ENCODE data around the gene PON2. TPM values are rescaled to one million over a fixed set of nuclear protein-coding genes. Genes with fewer than 3 reads are reported as not detected.

The PON2 gene
- total RNA-seq, 2 experiments from 2014 or later: 2.9 to 4.7 TPM

DNA sequence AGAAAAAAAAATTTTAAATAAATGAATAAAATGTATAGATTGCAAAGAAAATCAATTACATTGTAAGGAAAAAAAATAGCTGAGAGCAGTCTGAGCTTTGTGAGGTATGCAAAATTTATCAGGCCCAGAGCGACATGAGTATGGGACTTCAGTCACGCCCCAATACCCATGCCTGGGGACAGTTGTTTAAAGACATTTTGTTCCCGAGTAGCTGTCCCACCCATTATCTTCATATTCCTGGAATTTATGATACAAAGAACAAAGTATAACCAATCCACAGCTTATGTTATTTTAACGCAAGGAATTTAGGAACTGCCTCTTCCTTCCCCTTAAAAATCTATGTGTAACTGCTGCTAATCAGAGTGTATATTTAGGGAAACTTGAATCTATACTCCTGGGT is 1.6 kb upstream of the PON2 start:
- Mint-ChIP-seq H3K27ac (no peak overlapping the region), H3K27me3 (ENCODE audit: low read depth) (peaks cover 7% of the 10 kb centered on the region), H3K4me1 (ENCODE audit: low read depth) (peaks cover 12% of the 10 kb centered on the region), H3K4me3 (no peak overlapping the region), H3K36me3 (ENCODE audit: low read depth) (no peaks in the 10 kb centered on the region), H3K9me3 (ENCODE audit: insufficient read depth) (no peaks in the 10 kb centered on the region)
- ChIA-PET CTCF (no interaction called here), POLR2A (no interaction called here)
- ATAC-seq: no peak
- no peak for DNase-seq

DNA sequence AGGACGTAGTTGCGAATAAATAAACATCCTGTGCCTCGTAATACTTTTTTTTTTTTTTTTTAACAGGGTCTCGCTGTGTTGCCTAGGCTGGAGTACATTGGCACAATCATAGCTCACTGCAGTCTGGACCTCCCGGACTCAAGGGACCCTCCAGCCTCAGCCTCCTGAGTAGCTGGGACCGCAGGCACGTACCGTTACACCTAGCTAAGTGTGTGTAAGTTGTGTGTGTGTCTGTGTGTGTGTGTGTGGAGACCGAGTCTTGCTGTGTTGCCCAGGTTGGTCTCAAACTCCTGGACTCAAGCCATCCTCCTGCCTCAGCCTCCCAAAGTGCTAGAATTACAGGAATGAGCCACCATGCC is 573 bp upstream of the PON2 start:
- POLR2A ChIA-PET: no interaction called here
- no peaks in the 10 kb centered on the region for H3K36me3 Mint-ChIP-seq (ENCODE audit: low read depth)

DNA sequence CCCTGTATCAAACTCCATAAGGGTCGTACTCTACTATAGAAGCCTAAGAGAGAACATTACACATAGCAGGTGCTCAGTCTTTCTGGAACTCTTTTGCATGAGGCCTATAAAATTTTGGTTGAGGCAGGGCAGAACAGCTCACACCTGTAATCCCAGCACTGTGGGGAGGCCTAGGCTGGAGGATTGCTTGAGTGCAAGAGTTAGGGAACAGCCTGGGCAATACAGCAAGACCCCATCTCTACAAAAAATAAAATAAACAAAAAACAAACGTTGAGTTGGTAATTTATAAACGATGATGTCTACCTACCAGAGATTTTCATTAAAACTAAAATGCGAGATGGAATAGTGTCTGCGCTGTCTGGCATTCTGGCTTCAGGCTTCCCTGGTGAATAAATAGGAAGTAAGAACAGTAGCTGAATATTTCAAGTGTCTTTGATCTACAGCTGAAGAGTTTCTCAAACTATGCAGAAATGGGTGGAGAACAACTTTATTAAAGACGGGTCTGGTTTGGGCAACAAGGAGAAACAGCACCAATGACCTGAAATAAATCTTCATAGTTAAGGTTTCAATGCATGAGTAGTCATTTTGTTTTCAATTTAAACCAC is 774 bp downstream of the PON2 start:
- H3K36me3 Mint-ChIP-seq (ENCODE audit: low read depth): no peaks in the 10 kb centered on the region
- H3K27ac Mint-ChIP-seq: peak overlapping the region; percentile 66
- peak overlapping the region; percentile 39 for H3K4me3 Mint-ChIP-seq
- CTCF ChIA-PET: interaction anchor here (0.8 to 1.8 kb wide), 2 partner anchors 31 to 42 kb away, joined by 3 to 8 read pairs; no protein-coding TSS in a partner anchor
- no peak for DNase-seq
- POLR2A ChIA-PET: no interaction called here
- ATAC-seq: no peak
- peaks cover 12% of the 10 kb centered on the region for H3K4me1 Mint-ChIP-seq (ENCODE audit: low read depth)
- peaks cover 2% of the 10 kb centered on the region for H3K27me3 Mint-ChIP-seq (ENCODE audit: low read depth)
- no peaks in the 10 kb centered on the region for H3K9me3 Mint-ChIP-seq (ENCODE audit: insufficient read depth)

More for the DNA sequence above, 573 bp upstream of the PON2 start:
- CTCF ChIA-PET: interaction anchor here (0.7 to 1.8 kb wide), 3 partner anchors 9 to 41 kb away, joined by 3 to 8 read pairs (median 3); no protein-coding TSS in a partner anchor
- no peak for DNase-seq
- H3K27ac Mint-ChIP-seq: peak overlapping the region; percentile 71
- peak overlapping the region; percentile 70 for H3K4me3 Mint-ChIP-seq
- peaks cover 12% of the 10 kb centered on the region for H3K4me1 Mint-ChIP-seq (ENCODE audit: low read depth)
- peaks cover 2% of the 10 kb centered on the region for H3K27me3 Mint-ChIP-seq (ENCODE audit: low read depth)
- H3K9me3 Mint-ChIP-seq (ENCODE audit: insufficient read depth): no peaks in the 10 kb centered on the region
- ATAC-seq: no peak

DNA sequence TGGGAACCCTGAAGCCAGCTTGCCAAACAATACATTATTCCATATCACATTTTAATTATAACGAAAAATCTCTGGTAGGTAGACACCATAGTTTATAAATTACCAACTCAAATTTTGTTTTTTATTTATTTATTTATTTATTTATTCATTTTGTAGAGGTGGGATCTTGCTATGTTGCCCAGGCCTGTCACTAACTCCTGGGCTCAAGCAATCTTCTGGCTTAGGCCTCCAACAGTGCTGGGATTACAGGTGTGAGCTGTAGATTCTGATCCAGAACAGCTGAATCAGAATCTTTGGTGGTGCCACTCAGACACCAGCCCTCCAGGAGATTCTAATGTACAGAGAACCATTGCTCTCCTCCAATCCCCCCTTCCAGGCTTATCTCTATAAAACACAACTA is 1.7 kb downstream of the PON2 start:
- Mint-ChIP-seq H3K27ac (no peak overlapping the region), H3K9me3 (ENCODE audit: insufficient read depth) (no peaks in the 10 kb centered on the region), H3K4me1 (ENCODE audit: low read depth) (peaks cover 12% of the 10 kb centered on the region), H3K4me3 (no peak overlapping the region), H3K27me3 (ENCODE audit: low read depth) (peaks cover 2% of the 10 kb centered on the region), H3K36me3 (ENCODE audit: low read depth) (no peaks in the 10 kb centered on the region)
- DNase-seq (no peak), ATAC-seq (no peak)
- ChIA-PET CTCF (no interaction called here), POLR2A (no interaction called here)

DNA sequence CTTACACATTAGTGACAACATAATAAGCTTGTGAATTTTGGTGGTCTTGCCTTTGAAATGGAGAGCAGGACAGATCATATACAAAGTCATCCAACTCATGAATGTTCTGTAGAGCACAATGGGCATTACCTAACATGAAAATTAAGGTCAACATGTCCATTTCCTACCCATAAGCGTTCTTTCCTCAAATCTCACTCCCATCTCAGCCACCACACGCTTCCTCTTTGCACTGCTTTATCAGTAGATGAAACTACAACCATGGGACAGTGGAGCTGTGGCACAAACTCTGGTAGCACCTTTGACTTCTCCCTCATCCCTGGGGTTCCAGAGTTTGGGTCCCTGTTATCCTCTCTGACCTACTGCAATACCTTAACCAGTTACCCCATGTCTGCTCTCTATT is 2.2 kb downstream of the PON2 start:
- Mint-ChIP-seq H3K27ac (no peak overlapping the region), H3K27me3 (ENCODE audit: low read depth) (peaks cover 2% of the 10 kb centered on the region), H3K9me3 (ENCODE audit: insufficient read depth) (no peaks in the 10 kb centered on the region), H3K4me1 (ENCODE audit: low read depth) (peaks cover 12% of the 10 kb centered on the region), H3K36me3 (ENCODE audit: low read depth) (no peaks in the 10 kb centered on the region), H3K4me3 (no peak overlapping the region)
- no peak for ATAC-seq
- POLR2A ChIA-PET: no interaction called here
- CTCF ChIA-PET: interaction anchor here (0.7 kb wide), 1 partner anchor 79 kb away, joined by 3 read pairs; no protein-coding TSS in a partner anchor
- DNase-seq: no peak

DNA sequence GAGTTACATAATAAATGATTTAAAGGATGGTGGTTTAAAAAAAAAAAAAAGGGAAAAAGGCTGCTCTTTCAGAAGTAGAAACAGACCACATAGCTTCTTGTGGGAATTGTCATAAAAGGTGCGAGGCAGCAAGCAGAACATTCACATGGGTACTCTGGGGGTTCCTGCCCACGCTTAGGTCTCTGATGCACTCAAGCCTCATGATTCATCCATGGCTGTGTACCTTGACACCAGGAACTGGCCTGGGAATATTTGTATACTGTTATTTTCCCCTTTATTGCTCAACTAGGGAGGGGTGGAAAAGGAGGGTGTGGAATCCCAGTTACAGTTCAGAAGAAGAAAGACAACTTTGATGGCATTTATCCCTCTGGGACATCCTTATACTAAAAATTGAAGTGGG is 4.0 kb downstream of the PON2 start:
- H3K27me3 Mint-ChIP-seq (ENCODE audit: low read depth): no peaks in the 10 kb centered on the region
- CTCF ChIA-PET: no interaction called here
- no peaks in the 10 kb centered on the region for H3K9me3 Mint-ChIP-seq (ENCODE audit: insufficient read depth)
- H3K36me3 Mint-ChIP-seq (ENCODE audit: low read depth): no peaks in the 10 kb centered on the region
- POLR2A ChIA-PET: no interaction called here
- no peak overlapping the region for H3K27ac Mint-ChIP-seq
- no peak for ATAC-seq
- DNase-seq: no peak
- H3K4me1 Mint-ChIP-seq (ENCODE audit: low read depth): peaks cover 12% of the 10 kb centered on the region
- H3K4me3 Mint-ChIP-seq: no peak overlapping the region

DNA sequence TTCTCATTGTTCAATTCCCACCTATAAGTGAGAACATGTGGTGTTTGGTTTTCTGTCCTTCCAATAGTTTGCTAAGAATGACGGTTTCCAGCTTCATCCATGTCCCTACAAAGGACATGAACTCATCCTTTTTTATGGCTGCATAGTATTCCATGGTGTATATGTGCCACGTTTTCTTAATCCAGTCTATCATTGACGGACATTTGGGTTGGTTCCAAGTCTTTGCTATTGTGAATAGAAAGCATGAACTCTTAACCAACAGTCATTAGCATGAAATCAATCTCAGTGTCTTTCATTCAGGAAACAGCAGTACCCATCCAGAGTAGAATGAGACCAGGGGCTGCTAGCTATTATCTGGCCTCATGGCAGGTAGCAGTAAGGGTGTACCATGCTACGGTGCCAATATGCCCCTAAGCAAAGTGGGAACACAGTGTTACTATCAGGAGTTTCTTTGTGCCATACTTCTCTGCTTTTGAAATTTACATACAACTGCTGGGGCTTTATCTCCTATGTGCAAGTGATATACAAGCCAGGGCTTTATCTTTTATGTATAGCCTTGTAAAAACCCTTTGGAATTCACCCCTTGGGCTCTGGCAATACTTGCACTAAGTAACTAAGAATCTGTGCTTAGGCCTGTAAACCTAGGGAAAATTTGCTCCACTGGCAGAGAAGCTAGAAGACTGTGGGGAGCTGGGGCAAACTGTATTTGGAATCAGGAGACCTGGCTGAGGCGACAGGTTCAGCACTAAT is 5.4 kb downstream of the PON2 start:
- no peaks in the 10 kb centered on the region for H3K36me3 Mint-ChIP-seq (ENCODE audit: low read depth)
- no peak overlapping the region for H3K27ac Mint-ChIP-seq
- H3K4me3 Mint-ChIP-seq: no peak overlapping the region
- DNase-seq (no peak), ATAC-seq (no peak)
- H3K4me1 Mint-ChIP-seq (ENCODE audit: low read depth): peaks cover 5% of the 10 kb centered on the region
- CTCF ChIA-PET: no interaction called here
- no peaks in the 10 kb centered on the region for H3K27me3 Mint-ChIP-seq (ENCODE audit: low read depth)
- no peaks in the 10 kb centered on the region for H3K9me3 Mint-ChIP-seq (ENCODE audit: insufficient read depth)
- POLR2A ChIA-PET: no interaction called here

DNA sequence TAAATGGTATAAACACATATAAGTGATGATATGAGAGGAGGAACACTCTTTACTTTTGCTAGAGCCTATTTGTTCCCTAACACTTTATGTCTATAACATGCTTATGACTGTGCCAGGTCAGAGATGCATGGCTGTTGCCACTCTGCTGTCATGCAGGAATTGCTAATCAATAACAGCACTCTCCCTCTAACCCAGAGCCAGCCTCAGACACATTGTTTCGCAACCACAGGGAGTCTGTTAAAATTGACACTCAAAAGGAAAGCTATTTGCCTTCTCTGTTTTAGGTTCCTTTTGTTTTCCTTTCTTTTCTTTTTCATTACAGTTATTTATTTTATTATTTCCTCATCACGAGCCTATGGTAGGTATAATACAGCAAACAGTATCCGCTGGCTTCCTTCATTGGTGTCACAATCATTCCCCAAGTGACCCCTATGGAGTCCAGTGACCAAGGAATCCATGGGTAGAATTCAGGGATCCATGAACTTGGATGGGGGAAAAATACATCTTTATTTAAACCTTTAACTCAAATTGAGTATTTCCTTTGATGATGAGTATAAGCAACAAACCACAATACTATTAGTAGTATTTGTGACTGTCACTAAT is 6.8 kb downstream of the PON2 start:
- ATAC-seq (no peak), DNase-seq (no peak)
- ChIA-PET POLR2A (no interaction called here), CTCF (no interaction called here)
- no peak overlapping the region for H3K27ac Mint-ChIP-seq
- H3K27me3 Mint-ChIP-seq (ENCODE audit: low read depth): no peaks in the 10 kb centered on the region
- no peaks in the 10 kb centered on the region for H3K36me3 Mint-ChIP-seq (ENCODE audit: low read depth)
- H3K9me3 Mint-ChIP-seq (ENCODE audit: insufficient read depth): no peaks in the 10 kb centered on the region
- no peaks in the 10 kb centered on the region for H3K4me1 Mint-ChIP-seq (ENCODE audit: low read depth)
- no peak overlapping the region for H3K4me3 Mint-ChIP-seq

DNA sequence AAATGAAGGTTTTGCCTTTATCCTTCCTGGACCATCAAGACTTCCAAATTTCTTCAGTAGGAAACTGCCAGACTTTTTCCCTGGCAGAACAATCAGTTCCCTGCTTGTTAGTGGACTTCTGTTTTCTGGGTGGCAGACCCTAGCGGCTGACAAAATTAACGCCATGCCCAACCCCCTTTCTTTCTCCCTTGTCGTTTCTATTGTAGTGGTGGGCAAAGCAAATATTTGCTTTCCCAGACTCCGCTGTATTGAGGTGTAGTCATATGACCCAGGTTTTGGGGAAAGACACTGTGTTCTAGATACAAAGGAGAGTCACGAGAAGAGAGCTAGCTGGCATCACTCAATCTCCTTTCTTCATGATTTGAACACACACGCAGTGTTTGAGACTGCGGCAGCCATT is 7.7 kb downstream of the PON2 start:
- H3K27ac Mint-ChIP-seq: no peak overlapping the region
- H3K36me3 Mint-ChIP-seq (ENCODE audit: low read depth): no peaks in the 10 kb centered on the region
- H3K4me3 Mint-ChIP-seq: no peak overlapping the region
- DNase-seq: no peak
- no peaks in the 10 kb centered on the region for H3K4me1 Mint-ChIP-seq (ENCODE audit: low read depth)
- ChIA-PET CTCF (no interaction called here), POLR2A (no interaction called here)
- H3K27me3 Mint-ChIP-seq (ENCODE audit: low read depth): no peaks in the 10 kb centered on the region
- H3K9me3 Mint-ChIP-seq (ENCODE audit: insufficient read depth): no peaks in the 10 kb centered on the region
- ATAC-seq: no peak

DNA sequence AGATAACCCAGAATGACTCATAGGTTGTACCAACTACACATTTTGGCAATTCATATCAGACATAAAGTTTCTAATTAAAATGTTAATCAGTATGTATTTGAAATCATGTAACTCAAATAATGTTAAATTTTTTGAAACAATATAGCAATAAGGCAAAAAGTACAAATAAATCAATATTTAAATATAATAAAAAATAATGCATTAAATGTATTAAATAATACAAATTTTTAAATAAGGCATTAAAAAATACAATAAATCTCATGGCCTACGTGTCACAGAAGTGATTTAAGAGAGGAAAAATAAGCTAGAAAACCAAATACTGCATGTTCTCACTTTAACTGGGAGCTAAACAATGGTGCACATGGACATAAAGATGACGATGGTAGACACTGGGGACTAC is 9.1 kb downstream of the PON2 start:
- POLR2A ChIA-PET: no interaction called here
- no peak for DNase-seq
- Mint-ChIP-seq H3K36me3 (ENCODE audit: low read depth) (no peaks in the 10 kb centered on the region), H3K4me3 (no peak overlapping the region), H3K4me1 (ENCODE audit: low read depth) (no peaks in the 10 kb centered on the region), H3K27ac (no peak overlapping the region), H3K9me3 (ENCODE audit: insufficient read depth) (no peaks in the 10 kb centered on the region), H3K27me3 (ENCODE audit: low read depth) (no peaks in the 10 kb centered on the region)
- no peak for ATAC-seq
- CTCF ChIA-PET: no interaction called here

DNA sequence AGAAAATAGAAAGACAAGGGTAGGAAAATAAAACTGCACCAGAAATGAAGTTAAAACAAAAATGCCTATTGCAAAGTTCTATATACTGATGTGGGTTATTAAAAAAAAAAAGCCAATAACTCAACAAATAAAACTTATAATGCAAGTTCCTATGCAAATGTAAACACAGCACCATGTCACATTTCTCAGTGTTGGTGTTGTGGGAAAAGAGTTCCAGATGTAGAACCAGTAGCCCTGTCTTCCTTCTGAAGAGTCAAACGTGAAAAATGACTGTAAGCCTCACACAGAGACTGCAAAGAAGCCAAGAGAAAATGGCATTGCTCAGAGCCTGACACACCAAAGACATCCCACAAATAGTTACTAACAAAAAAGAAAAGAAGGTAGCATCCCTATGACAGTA is 10.1 kb downstream of the PON2 start:
- H3K27me3 Mint-ChIP-seq (ENCODE audit: low read depth): no peaks in the 10 kb centered on the region
- no peaks in the 10 kb centered on the region for H3K36me3 Mint-ChIP-seq (ENCODE audit: low read depth)
- DNase-seq: no peak
- ATAC-seq: no peak
- ChIA-PET CTCF (no interaction called here), POLR2A (no interaction called here)
- H3K4me3 Mint-ChIP-seq: no peak overlapping the region
- no peaks in the 10 kb centered on the region for H3K4me1 Mint-ChIP-seq (ENCODE audit: low read depth)
- H3K9me3 Mint-ChIP-seq (ENCODE audit: insufficient read depth): no peaks in the 10 kb centered on the region
- H3K27ac Mint-ChIP-seq: no peak overlapping the region

DNA sequence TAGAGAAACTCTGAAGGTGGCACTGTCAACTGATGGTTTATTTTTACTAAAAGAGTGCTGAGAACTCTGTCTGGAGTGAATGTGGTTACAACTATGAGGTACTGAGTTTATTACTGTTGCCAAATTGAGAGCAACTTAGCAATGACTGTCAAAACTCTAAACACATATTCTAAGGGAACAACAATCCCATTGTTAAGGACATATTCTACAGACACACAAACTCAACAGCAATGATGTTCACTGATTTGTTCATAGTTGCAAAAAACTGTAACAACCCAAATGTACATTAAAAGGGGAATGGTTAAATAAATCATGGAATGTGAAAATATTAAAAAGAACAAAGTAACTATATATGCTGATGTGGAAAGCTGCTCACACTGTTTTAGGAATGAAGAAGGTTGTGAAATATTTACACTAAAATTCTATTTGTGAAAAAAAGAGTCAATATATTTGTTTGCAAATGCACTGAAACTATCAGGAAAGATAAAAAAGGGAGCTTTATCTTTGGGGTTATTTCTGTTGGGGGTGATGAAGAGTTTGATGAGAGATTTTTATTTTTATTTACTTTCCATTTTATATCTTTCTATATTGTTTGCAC is 12.9 kb downstream of the PON2 start:
- ATAC-seq (no peak), DNase-seq (no peak)
- ChIA-PET CTCF (no interaction called here), POLR2A (no interaction called here)
- Mint-ChIP-seq H3K27ac (no peak overlapping the region), H3K4me1 (ENCODE audit: low read depth) (no peaks in the 10 kb centered on the region), H3K27me3 (ENCODE audit: low read depth) (no peaks in the 10 kb centered on the region), H3K9me3 (ENCODE audit: insufficient read depth) (no peaks in the 10 kb centered on the region), H3K36me3 (ENCODE audit: low read depth) (no peaks in the 10 kb centered on the region), H3K4me3 (no peak overlapping the region)
